Upper lobe of left lung (tissue), 6 donors: ENCODE data around the gene BRPF1. TPM values are rescaled to one million over a fixed set of nuclear protein-coding genes. Genes with fewer than 3 reads are reported as not detected.

Source experiments
- ATAC-seq, 2 donors: fragments of 200-7000 bp; cut with Tn5 transposase; one replicate each; pipeline ENCODE4 v1.9.1; 2022; ENCODE audit warnings: mild to moderate bottlenecking in 2 of 2, moderate library complexity in 2 of 2; ENCODE audit not compliant: low FRiP score in 2 of 2
- DNase-seq, 2 donors: peaks; one replicate each; pipeline ENCODE4 v3.0.0-alpha.2; 2019 to 2020
- H3K27ac ChIP-seq, 4 donors: fragments of 200-600 bp; sonication (generic); one replicate each; pipeline ENCODE4 v1.5.1; 2016 to 2019
- H3K27me3 ChIP-seq, 4 donors: fragments of 200-600 bp; sonication (generic); one replicate each; pipeline ENCODE4 v1.5.1; 2017 to 2019
- H3K36me3 ChIP-seq, 4 donors: fragments of 200-600 bp; sonication (generic); one replicate each; pipeline ENCODE4 v1.5.1; 2016 to 2019
- H3K4me1 ChIP-seq, 4 donors: fragments of 200-600 bp; sonication (generic); one replicate each; pipeline ENCODE4 v1.5.1; 2018 to 2019
- H3K4me3 ChIP-seq, 4 donors: fragments of 200-600 bp; sonication (generic); one replicate each; pipeline ENCODE4 v1.5.1; 2017 to 2019; ENCODE audit warnings: mild to moderate bottlenecking in 2 of 4, moderate library complexity in 1 of 4
- H3K9me3 ChIP-seq, 4 donors: fragments of 200-600 bp; sonication (generic); one replicate each; pipeline ENCODE4 v1.5.1; 2018 to 2019
- EP300 ChIP-seq, 4 donors: sonication (generic); formaldehyde crosslinking; IDR thresholded peaks; one replicate each; pipeline ENCODE4 v1.5.1; 2017; ENCODE audit warnings: antibody characterized with exemption in 4 of 4, control low read depth in 2 of 4
- POLR2A ChIP-seq, 4 donors: fragments of 450-650 bp; IDR thresholded peaks; one replicate each; pipeline ENCODE4 v1.5.1; 2016 to 2017; ENCODE audit warnings: antibody characterized with exemption in 4 of 4, mild to moderate bottlenecking in 2 of 4
- POLR2AphosphoS5 ChIP-seq, 2 donors: sonication (generic); formaldehyde crosslinking; IDR thresholded peaks; one replicate each; pipeline ENCODE4 v1.5.1; 2017; ENCODE audit warnings: antibody characterized with exemption in 2 of 2
- WGBS, 2 donors: methylation state at CpG; one replicate each; pipeline ENCODE4 v1.1.5; 2017 to 2018; 5-methylcytosine and 5-hydroxymethylcytosine counted together
- total RNA-seq, 6 donors: library from RNA; depleted of rRNA in 4 of 6; stranded (reverse); fragments of >200 nt in 4 of 6; gene quantifications; one replicate each; pipeline versions ENCODE4 v1.1.0 to v1.2.1, GENCODE V29; 2016 to 2021
- TF ChIP-seq, protein P1 (sequence below), 6 experiments: fragments of 450-650 bp in 4 of 6; fragments of 200-600 bp in 2 of 6; sonication (generic) in 2 of 6; IDR thresholded peaks; one replicate each; pipeline ENCODE4 v1.5.1; 2016 to 2019; ENCODE audit warnings: antibody characterized with exemption in 6 of 6
- donor health status: DM: no; HTN: no; CAD: no; lungs with moderate emphysema.
- donor health status: DM: no; HTN: yes; CAD: no; lungs with severe emphysema.

BRPF1 gene
- total RNA-seq, 6 donors from 2014 or later, result 18.8 to 44.0 (median 26.5) TPM

DNA sequence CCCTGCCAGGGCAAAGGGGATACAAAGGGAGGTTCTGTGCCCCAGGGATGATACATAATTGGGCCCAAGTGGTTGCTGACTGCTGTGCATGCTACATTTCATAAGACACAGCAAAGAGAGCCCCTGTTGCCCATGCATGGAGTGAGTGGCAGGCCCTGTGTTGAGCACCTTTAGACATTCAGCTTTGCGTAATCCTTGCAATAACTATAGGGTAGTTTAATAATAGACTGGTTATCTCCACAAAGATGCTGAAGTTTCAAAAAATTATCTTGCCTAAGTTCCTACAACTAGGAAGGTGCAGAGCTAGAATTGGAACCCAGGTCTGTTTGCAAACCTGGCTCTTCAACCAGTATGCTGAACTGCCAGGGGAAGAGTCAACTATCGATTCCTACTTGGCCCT lies 16.5 kb downstream of the BRPF1 start:
- Histone ChIP-seq H3K27ac (no peak overlapping the region), H3K9me3 (no peaks in the 10 kb centered on the region), H3K27me3 (no peaks in the 10 kb centered on the region), H3K36me3 (peaks cover 43 to 73% (median 60%) of the 10 kb centered on the region in 4 donors), H3K4me1 (peaks cover 19 to 34% (median 24%) of the 10 kb centered on the region in 4 donors), H3K4me3 (no peak overlapping the region)
- TF ChIP-seq EP300 (IDR thresholded peaks at IDR 0.05) (no peak), POLR2AphosphoS5 (IDR thresholded peaks at IDR 0.05) (no peak), POLR2A (IDR thresholded peaks at IDR 0.05) (no peak)
- TF ChIP-seq, protein P1, sequence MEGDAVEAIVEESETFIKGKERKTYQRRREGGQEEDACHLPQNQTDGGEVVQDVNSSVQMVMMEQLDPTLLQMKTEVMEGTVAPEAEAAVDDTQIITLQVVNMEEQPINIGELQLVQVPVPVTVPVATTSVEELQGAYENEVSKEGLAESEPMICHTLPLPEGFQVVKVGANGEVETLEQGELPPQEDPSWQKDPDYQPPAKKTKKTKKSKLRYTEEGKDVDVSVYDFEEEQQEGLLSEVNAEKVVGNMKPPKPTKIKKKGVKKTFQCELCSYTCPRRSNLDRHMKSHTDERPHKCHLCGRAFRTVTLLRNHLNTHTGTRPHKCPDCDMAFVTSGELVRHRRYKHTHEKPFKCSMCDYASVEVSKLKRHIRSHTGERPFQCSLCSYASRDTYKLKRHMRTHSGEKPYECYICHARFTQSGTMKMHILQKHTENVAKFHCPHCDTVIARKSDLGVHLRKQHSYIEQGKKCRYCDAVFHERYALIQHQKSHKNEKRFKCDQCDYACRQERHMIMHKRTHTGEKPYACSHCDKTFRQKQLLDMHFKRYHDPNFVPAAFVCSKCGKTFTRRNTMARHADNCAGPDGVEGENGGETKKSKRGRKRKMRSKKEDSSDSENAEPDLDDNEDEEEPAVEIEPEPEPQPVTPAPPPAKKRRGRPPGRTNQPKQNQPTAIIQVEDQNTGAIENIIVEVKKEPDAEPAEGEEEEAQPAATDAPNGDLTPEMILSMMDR (IDR thresholded peaks at IDR 0.05), result no peak
- ATAC-seq, result no peak
- DNase-seq, result no peak
- 88 to 100% methylated on average over 1 to 2 of the region's 2 CpGs for WGBS, 2 donors

DNA sequence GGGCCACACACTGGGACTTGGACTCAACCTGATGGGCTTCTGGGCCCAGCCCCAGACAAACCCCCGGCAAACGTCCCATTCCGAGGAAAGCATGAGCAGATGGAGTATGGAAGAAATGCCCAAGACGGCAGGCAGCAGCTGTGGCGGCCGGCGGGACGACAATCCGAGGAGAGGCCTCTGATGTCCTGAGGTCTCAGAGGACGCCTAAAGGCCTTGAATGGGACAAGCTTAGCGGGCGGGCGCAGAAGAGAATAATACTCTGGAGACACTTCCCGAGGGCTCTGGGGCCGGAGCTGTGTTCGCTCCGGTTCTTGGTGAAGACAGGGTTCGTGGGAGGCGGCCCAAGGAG lies 17.7 kb downstream of the BRPF1 start:
- H3K9me3 ChIP-seq, result no peaks in the 10 kb centered on the region
- peaks cover 31 to 69% (median 48%) of the 10 kb centered on the region in 4 donors for H3K36me3 ChIP-seq
- H3K4me1 ChIP-seq, result peaks cover 19 to 38% (median 25%) of the 10 kb centered on the region in 4 donors
- ATAC-seq (peak in 1 of 2 donors; percentile 34), DNase-seq (peak in 1 of 2 donors; percentile 87)
- peak overlapping the region; percentile 45 to 72 (median 64) for H3K4me3 ChIP-seq
- no peaks in the 10 kb centered on the region for H3K27me3 ChIP-seq
- no peak for TF ChIP-seq EP300 (IDR thresholded peaks at IDR 0.05)
- peak overlapping the region; percentile 83 to 95 (median 94) for H3K27ac ChIP-seq
- 2 to 18% methylated on average over 19 of the region's 19 CpGs for WGBS, 2 donors

DNA sequence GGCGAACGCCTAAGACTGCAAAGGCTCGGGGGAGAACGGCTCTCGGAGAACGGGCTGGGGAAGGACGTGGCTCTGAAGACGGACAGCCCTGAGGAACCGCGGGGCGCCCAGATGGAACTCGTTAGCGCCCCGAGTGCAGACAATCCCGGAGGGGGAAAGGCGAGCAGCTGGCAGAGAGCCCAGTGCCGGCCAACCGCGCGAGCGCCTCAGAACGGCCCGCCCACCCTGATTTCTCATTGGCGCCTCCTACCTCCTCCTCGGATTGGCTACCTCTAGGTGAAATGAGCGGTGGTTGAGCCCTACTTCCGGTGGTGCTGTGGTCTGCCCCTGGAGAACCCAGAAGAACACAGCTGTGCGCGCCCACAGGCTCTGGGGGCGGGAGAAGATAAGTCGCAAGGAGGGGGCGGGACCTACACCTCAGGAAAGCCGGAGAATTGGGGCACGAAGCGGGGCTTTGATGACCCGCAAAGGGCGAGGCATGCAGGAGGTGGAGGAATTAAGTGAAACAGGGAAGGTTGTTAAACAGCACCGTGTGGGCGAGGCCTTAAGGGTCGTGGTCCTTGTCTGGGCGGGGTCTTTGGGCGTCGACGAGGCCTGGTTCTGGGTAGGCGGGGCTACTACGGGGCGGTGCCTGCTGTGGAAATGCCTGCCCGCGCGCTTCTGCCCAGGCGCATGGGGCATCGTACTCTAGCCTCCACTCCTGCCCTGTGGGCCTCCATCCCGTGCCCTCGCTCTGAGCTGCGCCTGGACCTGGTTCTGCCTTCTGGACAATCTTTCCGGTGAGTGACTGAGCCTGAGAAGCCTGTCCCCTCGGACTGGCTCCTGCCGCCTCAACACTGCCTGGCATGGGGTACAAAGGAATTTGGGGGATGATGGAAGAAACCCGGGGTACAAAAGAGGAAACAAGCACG lies 18.4 kb downstream of the BRPF1 start, which contains the start of gene OGG1:
OGG1 (plus strand) TSS at position 308 of the 911 bp plus-strand sequence; CDS start at position 643, 335 bp downstream.
- Histone ChIP-seq H3K9me3 (no peaks in the 10 kb centered on the region), H3K27me3 (no peaks in the 10 kb centered on the region), H3K27ac (peak within 1 kb of the TSS; percentile 83 to 95 (median 94)), H3K36me3 (peaks cover 25 to 68% (median 42%) of the 10 kb centered on the region in 4 donors), H3K4me3 (peak within 1 kb of the TSS; percentile 45 to 72 (median 64)), H3K4me1 (peaks cover 25 to 44% (median 30%) of the 10 kb centered on the region in 4 donors)
- TF ChIP-seq POLR2A (IDR thresholded peaks at IDR 0.05) (peak in 1 of 4 donors; percentile 57), EP300 (IDR thresholded peaks at IDR 0.05) (no peak), POLR2AphosphoS5 (IDR thresholded peaks at IDR 0.05) (peak; percentile 49 to 80)
- TF ChIP-seq, protein P1 (IDR thresholded peaks at IDR 0.05), result peak in 2 of 6 experiments; percentile 17 to 19
- peak; percentile 98 to 99 for ATAC-seq
- peak; percentile 96 to 99 for DNase-seq
- 1% methylated on average over 42 to 59 of the region's 60 CpGs for WGBS, 2 donors

- 37 to 50% methylated on average over 16 to 17 of the region's 17 CpGs for WGBS, 2 donors
- H3K9me3 ChIP-seq, result no peaks in the 10 kb centered on the region
- TF ChIP-seq POLR2A (IDR thresholded peaks at IDR 0.05) (no peak), EP300 (IDR thresholded peaks at IDR 0.05) (no peak), POLR2AphosphoS5 (IDR thresholded peaks at IDR 0.05) (no peak)
- TF ChIP-seq, protein P1 (IDR thresholded peaks at IDR 0.05), result no peak
- H3K4me1 ChIP-seq, result peaks cover 29 to 52% (median 37%) of the 10 kb centered on the region in 4 donors
- H3K4me3 ChIP-seq, result peak overlapping the region; percentile 26 to 72 (median 64)
- H3K27ac ChIP-seq, result peak overlapping the region; percentile 83 to 95 (median 94)
- H3K36me3 ChIP-seq, result peaks cover 16 to 61% (median 33%) of the 10 kb centered on the region in 4 donors
- peak in 1 of 2 donors; percentile 38 for DNase-seq
- ATAC-seq, result no peak
- no peaks in the 10 kb centered on the region for H3K27me3 ChIP-seq
These were observed 19.2 kb downstream of the BRPF1 start for GRCh38 chr3:9750556-9751411.
